Amniotic epithelial cell (primary cell): ENCODE data around the gene PATZ1.
A peak's percentile ranks its signal among the peaks of the same experiment; 100 is the strongest.

Source experiments
- DNase-seq: peaks from one replicate; pipeline ENCODE4 v3.0.0-alpha.2; 2010; ENCODE audit warnings: low read depth

PATZ1 gene

GRCh38 chr22:31313366-31314147 is 32.6 kb downstream of the PATZ1 start:
- peak; percentile 49 for DNase-seq

GRCh38 chr22:31308181-31308580 is 38.0 kb downstream of the PATZ1 start:
- no peak for DNase-seq

- no peak for DNase-seq
These were observed 41.0 kb downstream of the PATZ1 start for GRCh38 chr22:31305194-31305593.

GRCh38 chr22:31302537-31302936 is 43.6 kb downstream of the PATZ1 start:
- no peak for DNase-seq

GRCh38 chr22:31302006-31302405 is 44.1 kb downstream of the PATZ1 start:
- DNase-seq, result no peak

GRCh38 chr22:31300896-31301295 is 45.2 kb downstream of the PATZ1 start:
- no peak for DNase-seq

- peak; percentile 85 for DNase-seq
These were observed 50.1 kb downstream of the PATZ1 start for GRCh38 chr22:31295831-31296657.

GRCh38 chr22:31295360-31295759 is 50.8 kb downstream of the PATZ1 start:
- no peak for DNase-seq

GRCh38 chr22:31292236-31292989 is 53.7 kb downstream of the PATZ1 start, which contains the start of gene PIK3IP1:
PIK3IP1 (minus strand) TSS chr22:31292488; CDS start chr22:31292344, 144 bp downstream.
- DNase-seq, result peak; percentile 93

- peak; percentile 30 for DNase-seq
These were observed 54.5 kb downstream of the PATZ1 start for GRCh38 chr22:31291481-31292235.

GRCh38 chr22:31290494-31291471 is 55.4 kb downstream of the PATZ1 start:
- peak; percentile 83 for DNase-seq

- no peak for DNase-seq
These were observed 56.8 kb downstream of the PATZ1 start for GRCh38 chr22:31289344-31289743.

- DNase-seq, result peak; percentile 43
These were observed 57.5 kb downstream of the PATZ1 start for GRCh38 chr22:31288496-31289240.

GRCh38 chr22:31287818-31288495 is 58.2 kb downstream of the PATZ1 start:
- no peak for DNase-seq

- DNase-seq, result peak; percentile 78
These were observed 59.5 kb downstream of the PATZ1 start for GRCh38 chr22:31286360-31287255.

- DNase-seq, result no peak
These were observed 61.6 kb downstream of the PATZ1 start for GRCh38 chr22:31284281-31285155.
